ENCODE data around the gene C16orf82. TPM values are rescaled to one million over a fixed set of nuclear protein-coding genes. Genes with fewer than 3 reads are reported as not detected.

The C16orf82 gene
- total RNA-seq, 1 donor from 2014 or later: not detected

DNA sequence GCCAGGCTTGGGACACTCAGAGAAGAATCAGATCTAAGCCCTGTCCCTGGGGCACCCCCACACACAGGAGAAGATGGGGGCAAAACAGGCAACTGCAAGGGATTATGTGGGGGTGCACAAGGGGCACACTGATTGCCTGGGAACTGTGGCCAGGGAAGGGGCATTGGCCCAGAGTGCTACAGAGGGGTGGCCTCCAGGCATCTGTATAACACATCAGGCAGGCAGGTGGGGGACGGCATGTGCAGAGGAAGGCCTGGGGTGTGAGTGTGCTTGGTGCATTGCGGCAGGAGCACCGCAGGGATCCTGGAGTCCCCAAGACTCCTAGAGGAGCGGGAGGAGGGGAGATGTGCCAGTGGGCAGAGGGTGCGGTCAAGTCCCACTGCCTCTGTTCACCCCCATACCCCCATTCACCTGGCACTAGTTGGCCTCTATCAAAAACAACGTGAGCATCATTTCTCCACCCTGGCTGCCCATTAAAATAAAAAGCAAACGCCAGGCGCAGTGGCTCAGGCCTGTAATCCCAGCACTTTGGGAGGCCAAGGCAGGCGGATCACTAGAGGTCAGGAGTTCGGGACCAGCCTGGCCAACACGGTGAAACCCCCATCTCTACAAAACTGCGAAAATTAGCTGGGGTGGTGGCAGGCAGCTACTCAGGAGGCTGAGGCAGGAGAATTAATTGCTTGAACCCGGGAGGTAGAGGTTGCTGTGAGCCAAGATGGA, 41.5 kb downstream of the C16orf82 start:
- TF ChIP-seq, protein P1, sequence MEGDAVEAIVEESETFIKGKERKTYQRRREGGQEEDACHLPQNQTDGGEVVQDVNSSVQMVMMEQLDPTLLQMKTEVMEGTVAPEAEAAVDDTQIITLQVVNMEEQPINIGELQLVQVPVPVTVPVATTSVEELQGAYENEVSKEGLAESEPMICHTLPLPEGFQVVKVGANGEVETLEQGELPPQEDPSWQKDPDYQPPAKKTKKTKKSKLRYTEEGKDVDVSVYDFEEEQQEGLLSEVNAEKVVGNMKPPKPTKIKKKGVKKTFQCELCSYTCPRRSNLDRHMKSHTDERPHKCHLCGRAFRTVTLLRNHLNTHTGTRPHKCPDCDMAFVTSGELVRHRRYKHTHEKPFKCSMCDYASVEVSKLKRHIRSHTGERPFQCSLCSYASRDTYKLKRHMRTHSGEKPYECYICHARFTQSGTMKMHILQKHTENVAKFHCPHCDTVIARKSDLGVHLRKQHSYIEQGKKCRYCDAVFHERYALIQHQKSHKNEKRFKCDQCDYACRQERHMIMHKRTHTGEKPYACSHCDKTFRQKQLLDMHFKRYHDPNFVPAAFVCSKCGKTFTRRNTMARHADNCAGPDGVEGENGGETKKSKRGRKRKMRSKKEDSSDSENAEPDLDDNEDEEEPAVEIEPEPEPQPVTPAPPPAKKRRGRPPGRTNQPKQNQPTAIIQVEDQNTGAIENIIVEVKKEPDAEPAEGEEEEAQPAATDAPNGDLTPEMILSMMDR (IDR thresholded peaks at IDR 0.05; ENCODE audit: unreplicated experiment): no peak
- Mint-ChIP-seq H3K36me3 (ENCODE audit: low read depth, unreplicated experiment) (no peaks in the 10 kb centered on the region), H3K4me3 (ENCODE audit: unreplicated experiment) (no peak overlapping the region), H3K27me3 (ENCODE audit: unreplicated experiment) (peaks cover 2% of the 10 kb centered on the region), H3K9me3 (ENCODE audit: unreplicated experiment) (peaks cover 6% of the 10 kb centered on the region), H3K4me1 (ENCODE audit: unreplicated experiment) (no peaks in the 10 kb centered on the region), H3K27ac (ENCODE audit: unreplicated experiment) (no peak overlapping the region)
- DNase-seq (ENCODE audit: low spot score): no peak

DNA sequence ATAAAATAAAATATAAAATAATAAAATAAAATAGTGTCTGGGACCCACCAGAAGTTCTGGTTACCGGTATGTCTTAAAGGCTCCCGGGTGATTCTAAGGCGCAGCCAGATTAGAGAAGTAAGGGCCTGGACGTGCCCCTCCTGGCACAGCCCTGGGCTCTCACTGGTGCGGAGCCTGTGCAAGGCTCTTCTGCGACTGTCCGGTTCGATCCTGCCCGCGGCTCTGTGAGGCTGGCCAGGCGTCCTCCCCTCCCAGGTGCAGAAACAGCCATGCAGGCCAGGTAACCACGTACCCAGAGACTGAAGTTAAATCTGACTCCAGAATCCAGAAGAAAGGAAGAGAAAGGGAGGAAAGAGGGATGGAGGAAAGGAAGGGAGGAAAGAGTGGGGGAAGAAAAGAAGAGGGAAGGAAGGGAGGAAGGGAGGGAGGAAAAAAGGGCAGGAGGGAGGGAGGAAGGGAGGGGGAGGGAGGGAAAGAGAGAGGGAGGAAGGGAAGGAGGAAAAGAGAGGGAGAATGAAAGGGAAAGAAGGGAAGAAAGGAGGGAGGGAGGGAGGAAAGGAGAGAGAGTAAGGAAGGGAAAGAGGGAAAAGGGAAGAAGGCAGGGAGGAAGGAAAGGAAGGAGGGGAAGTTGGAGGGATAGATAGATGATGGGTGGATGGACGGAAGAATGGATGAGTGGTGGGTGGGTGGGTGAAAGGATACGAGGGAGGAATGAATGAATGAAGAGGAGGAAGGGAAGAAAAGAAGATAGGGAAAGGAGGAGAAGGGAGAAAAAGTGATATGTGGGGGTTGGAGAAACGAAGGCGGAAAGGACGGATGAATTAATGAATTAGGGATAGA, 42.3 kb downstream of the C16orf82 start:
- Mint-ChIP-seq H3K4me3 (ENCODE audit: unreplicated experiment) (no peak overlapping the region), H3K9me3 (ENCODE audit: unreplicated experiment) (peaks cover 6% of the 10 kb centered on the region), H3K36me3 (ENCODE audit: low read depth, unreplicated experiment) (no peaks in the 10 kb centered on the region), H3K27me3 (ENCODE audit: unreplicated experiment) (peaks cover 2% of the 10 kb centered on the region), H3K27ac (ENCODE audit: unreplicated experiment) (no peak overlapping the region), H3K4me1 (ENCODE audit: unreplicated experiment) (no peaks in the 10 kb centered on the region)
- TF ChIP-seq, protein P1 (IDR thresholded peaks at IDR 0.05; ENCODE audit: unreplicated experiment): no peak
- no peak for DNase-seq (ENCODE audit: low spot score)

DNA sequence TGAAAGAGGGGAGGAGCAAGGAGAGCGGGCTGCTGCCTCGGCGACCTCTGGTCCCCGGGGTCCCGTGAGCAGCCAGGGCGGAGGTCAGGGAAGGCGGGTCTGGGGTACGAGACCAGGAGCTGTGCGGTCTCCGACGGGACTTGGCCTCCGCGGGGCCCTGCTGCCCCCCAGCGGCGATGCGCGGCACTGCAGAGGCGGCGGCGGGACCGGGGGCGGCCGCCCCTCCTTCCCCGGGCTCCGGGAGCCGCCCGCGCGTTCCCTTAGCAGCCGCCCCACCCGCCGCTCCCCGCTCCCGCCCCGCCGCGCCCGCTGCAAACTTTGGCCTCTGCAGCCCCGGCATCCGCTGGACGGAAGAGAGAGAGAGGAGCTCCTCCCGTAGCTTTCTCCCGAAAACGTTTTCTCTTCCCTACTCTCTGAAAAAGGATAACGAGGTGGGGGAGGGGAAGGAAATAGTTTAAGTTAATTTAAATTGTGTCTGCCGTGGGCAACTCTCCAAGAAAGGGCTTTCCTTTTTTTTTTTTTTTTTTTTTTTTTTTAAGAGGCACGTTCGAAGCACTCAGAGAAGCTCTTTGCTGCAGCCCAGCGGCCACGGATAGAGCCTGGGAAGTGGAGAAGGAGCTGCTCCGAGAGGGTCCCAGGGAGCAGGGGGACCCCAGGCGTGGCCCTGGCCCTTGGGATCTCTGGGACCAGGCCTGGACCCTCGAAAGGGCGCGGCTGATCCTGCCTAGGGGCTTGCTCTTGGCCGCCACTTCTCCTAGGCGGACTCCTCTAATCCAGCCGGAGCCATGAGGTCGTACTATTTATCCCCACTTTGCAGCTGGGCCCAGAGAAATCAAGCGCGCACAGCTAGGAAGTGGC, 43.2 kb downstream of the C16orf82 start:
- peak; percentile 96 for DNase-seq (ENCODE audit: low spot score)
- TF ChIP-seq, protein P1 (IDR thresholded peaks at IDR 0.05; ENCODE audit: unreplicated experiment): peak; percentile 99
- Mint-ChIP-seq H3K27ac (ENCODE audit: unreplicated experiment) (no peak overlapping the region), H3K9me3 (ENCODE audit: unreplicated experiment) (peaks cover under 1% of the 10 kb centered on the region), H3K27me3 (ENCODE audit: unreplicated experiment) (peaks cover 2% of the 10 kb centered on the region), H3K4me1 (ENCODE audit: unreplicated experiment) (no peaks in the 10 kb centered on the region), H3K4me3 (ENCODE audit: unreplicated experiment) (no peak overlapping the region), H3K36me3 (ENCODE audit: low read depth, unreplicated experiment) (no peaks in the 10 kb centered on the region)

DNA sequence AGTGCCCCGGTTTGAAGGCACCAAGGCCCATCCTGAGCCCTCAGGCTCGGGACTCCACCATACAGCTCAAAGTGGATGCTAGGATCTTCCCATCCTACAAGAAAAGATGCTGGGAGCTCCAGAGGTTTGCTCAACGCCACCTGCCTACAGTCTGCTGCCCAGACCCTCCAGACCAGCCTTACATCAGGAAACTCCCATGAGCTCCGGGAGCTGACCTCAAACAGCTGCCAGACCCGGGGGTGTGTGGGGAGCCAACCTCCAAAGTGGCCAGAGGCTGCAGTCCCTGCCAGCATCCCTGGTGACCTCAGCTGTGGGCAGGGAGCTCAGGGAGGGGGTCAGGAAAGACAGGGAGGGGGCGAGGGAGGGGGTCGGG, 43.8 kb downstream of the C16orf82 start:
- H3K4me3 Mint-ChIP-seq (ENCODE audit: unreplicated experiment): no peak overlapping the region
- no peak for DNase-seq (ENCODE audit: low spot score)

More for the DNA sequence above, 43.8 kb downstream of the C16orf82 start:
- Mint-ChIP-seq H3K9me3 (ENCODE audit: unreplicated experiment) (no peaks in the 10 kb centered on the region), H3K4me1 (ENCODE audit: unreplicated experiment) (no peaks in the 10 kb centered on the region), H3K36me3 (ENCODE audit: low read depth, unreplicated experiment) (no peaks in the 10 kb centered on the region), H3K27me3 (ENCODE audit: unreplicated experiment) (peaks cover 2% of the 10 kb centered on the region), H3K27ac (ENCODE audit: unreplicated experiment) (no peak overlapping the region)
- TF ChIP-seq, protein P1 (IDR thresholded peaks at IDR 0.05; ENCODE audit: unreplicated experiment): no peak
